Choroid plexus epithelial cell (primary cell): Measurements from ENCODE around the gene GTSE1.

Source experiments
- DNase-seq: peaks from one replicate; pipeline ENCODE4 v3.0.0-alpha.2; 2010; ENCODE audit warnings: low read depth
- H3K4me3 ChIP-seq: 2 replicates; pipeline ENCODE4 v1.5.1; 2011; ENCODE audit warnings: low read depth, mild to moderate bottlenecking, control low read depth, low read length, moderate library complexity
- TF ChIP-seq, protein P1 (sequence below): conservative IDR thresholded peaks from 2 replicates; pipeline ENCODE4 v1.5.1; 2011; ENCODE audit warnings: low read depth, mild to moderate bottlenecking, control low read depth, inconsistent platforms, low read length, moderate library complexity

The GTSE1 gene

DNA sequence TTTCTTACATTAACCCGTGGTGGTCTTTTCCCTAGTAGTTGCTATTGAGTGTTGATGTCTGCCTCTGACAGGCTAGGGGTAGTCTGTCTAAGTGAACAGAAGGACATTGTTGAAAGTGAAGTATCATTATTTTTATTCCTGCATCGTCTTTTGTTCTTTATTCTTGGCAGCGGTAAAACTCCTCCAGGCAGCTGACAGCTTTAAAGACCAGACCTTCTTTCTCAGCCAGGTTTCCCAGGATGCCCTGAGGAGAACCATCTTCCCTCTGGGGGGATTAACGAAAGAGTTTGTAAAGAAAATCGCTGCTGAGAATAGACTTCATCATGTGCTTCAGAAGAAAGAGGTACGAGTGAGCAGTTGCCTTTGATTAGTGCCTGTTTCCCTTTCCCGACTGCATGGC is 53.5 kb downstream of the GTSE1 start:
- no peak for DNase-seq
- TF ChIP-seq, protein P1, sequence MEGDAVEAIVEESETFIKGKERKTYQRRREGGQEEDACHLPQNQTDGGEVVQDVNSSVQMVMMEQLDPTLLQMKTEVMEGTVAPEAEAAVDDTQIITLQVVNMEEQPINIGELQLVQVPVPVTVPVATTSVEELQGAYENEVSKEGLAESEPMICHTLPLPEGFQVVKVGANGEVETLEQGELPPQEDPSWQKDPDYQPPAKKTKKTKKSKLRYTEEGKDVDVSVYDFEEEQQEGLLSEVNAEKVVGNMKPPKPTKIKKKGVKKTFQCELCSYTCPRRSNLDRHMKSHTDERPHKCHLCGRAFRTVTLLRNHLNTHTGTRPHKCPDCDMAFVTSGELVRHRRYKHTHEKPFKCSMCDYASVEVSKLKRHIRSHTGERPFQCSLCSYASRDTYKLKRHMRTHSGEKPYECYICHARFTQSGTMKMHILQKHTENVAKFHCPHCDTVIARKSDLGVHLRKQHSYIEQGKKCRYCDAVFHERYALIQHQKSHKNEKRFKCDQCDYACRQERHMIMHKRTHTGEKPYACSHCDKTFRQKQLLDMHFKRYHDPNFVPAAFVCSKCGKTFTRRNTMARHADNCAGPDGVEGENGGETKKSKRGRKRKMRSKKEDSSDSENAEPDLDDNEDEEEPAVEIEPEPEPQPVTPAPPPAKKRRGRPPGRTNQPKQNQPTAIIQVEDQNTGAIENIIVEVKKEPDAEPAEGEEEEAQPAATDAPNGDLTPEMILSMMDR: no peak
- H3K4me3 ChIP-seq: no peak overlapping the region

DNA sequence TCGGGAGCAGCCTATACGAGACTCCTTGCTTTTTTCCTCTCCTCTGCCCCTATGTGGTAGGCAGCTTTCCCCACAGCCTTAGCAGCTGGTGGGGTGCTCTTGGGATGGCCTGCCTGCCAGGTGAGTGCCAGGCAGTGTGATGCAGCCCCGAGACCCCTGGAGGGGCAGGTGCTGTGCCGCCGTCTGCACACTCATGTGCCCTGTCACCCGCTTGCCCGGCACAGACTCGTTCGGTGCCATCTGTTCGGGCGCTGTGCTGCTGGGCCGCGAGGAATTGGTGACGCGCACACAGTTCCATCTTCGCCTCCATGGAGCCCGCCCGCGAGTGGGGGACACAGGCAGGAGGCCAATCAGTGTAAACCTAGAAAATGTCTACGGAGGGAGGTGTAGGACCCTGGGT is 54.0 kb downstream of the GTSE1 start:
- no peak for DNase-seq
- TF ChIP-seq, protein P1: no peak
- no peak overlapping the region for H3K4me3 ChIP-seq

DNA sequence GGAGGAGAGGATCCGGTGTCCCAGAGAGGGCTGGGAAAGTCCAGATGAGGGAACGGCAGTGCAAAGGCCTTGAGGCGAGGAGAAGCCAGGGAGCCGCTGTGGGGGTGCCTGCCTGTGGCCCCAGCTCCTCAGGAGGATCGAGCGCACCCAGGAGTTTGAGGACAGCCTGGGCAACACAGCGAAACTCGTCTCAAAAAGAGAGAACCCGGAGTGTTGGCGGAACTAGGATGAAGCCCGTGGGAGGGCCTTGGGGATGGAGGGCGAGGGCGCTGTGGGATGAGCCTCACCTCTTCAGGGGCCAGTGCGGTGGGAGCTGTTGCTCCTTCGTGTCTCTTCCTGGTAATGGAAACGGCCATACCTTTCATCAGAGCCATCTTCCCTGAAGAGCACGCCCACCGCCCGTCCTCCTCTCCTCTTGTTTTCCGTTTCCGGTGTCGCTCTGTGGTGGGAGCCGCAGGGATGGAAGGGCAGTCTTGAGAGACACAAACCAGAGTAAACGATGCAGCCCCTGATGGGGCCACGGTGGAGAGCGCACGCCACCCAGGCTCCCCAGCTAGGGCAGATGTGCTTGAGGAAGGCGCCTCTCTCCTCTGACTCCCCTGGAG is 54.6 kb downstream of the GTSE1 start:
- no peak for DNase-seq
- TF ChIP-seq, protein P1: no peak
- H3K4me3 ChIP-seq: no peak overlapping the region

DNA sequence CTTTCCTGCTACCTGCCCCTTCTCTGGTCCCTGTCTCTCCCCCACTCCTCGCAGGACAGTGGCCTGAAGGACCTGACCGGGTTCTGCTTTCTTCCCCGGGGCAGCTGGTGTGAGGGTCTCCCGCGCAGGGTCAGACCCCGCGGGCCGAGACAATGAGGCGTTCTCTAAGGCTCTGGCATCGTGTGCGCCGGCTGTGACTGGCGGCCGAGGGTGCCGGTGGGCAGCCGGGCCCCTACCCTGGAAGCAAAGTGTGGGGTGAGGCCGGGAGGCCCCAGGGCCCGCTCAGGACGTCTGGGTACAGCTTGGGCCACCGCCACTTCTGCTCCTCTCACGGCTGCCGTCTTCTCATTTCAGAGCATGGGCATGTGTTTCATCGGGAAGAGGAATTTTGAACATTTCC is 55.1 kb downstream of the GTSE1 start:
- TF ChIP-seq, protein P1: no peak
- H3K4me3 ChIP-seq: no peak overlapping the region
- no peak for DNase-seq

DNA sequence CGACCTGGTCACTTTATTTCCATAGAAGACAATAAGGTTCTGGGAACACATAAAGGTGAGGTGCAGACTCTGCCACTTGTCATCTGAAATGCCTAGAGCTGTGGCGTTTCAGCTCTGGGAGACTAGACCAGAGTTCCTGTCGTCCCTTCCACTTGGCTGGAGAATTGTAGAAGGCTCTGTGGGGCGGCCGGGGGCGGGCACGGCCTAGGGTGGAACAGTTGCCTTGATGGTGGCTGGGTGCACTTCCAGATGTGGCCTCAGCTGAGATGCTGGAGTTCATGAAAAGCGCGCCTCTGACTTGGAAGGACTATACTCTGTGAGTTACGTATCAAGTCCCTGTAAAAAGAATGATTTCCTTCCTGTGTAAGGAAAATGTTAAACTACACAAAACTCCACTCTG is 55.6 kb downstream of the GTSE1 start:
- DNase-seq: no peak
- TF ChIP-seq, protein P1: no peak
- H3K4me3 ChIP-seq: no peak overlapping the region

DNA sequence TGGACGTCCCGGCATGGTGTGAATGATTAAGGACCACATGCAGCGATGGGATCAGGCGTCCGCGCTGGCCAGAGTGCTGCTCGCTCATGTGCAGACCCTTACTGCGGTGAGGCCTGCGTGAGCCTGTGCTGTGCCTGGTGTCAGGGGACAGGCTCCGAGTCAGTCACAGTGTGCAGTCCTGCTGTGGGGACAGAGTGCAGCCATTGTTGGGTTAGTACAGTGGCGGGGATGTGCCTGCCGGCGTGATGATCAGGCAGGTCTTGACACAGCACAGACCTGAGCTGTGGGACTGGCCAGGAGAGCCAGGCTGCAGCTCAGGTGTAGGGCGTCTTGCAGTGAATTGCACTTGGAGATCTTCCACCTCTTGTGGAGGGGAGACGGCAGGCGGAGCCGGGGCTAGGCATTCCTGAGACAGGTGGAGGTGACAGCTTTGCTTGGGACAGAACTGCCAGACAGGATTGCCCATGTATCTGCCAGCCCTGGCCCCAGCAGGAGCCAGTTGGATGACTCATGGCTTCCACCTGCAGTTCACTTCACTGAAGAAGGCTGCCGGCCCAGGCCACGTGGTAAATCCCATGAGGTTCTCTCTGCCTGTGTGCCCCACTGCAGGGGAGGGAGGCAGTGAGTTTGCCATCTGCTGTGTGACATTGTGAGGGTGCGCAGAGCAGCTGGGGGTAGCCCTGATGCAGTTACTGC is 56.2 kb downstream of the GTSE1 start:
- DNase-seq: peak; percentile 65
- no peak overlapping the region for H3K4me3 ChIP-seq
- TF ChIP-seq, protein P1: no peak
